Activated naive CD4-positive, alpha-beta T cell treated with anti-CD3 and anti-CD28 coated beads, Interleukin-2, amount 50 U/mL, for 16 hours (primary cell): Measurements from ENCODE around the gene ELOVL1.

ENCODE experiments used
- DNase-seq: peaks from one replicate; pipeline ENCODE4 v3.0.0-alpha.2; 2020

Gene ELOVL1

DNA sequence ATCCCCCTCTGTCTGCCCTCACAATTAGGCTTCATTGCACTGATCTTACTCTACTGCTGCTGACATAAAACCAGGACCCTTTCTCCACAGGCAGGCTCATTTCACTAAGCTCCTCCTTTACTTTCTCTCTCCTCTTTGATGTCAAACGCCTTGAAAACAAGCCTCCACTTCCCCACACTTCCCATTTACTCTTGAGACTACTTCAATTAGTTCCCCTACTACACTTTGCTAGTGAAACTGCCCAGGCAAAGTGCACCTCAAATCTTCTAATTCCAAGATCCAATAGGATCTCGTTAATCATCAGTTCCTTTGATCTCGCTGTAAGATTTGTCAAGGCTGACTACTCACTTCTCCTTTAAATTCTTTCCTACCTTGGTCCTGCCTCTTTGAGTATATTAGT is 14.9 kb downstream of the ELOVL1 start:
- DNase-seq: no peak

DNA sequence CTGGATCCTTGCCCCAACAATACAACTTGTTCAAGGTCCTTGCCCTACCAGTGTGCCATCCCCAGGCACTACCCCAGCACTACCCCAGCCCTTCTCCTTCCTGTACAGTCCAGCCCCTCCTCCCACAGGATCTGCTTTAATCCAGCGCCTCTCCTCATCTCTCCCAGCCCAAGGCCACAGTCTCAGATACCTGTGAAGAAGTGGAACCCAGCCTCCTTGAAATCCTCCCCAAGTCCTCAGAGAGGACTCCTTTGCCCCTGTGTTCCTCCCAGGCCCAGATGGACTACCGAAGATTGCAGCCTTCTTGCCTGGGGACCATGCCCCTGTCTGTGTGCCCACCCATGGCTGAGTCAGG is 15.5 kb downstream of the ELOVL1 start:
- no peak for DNase-seq

DNA sequence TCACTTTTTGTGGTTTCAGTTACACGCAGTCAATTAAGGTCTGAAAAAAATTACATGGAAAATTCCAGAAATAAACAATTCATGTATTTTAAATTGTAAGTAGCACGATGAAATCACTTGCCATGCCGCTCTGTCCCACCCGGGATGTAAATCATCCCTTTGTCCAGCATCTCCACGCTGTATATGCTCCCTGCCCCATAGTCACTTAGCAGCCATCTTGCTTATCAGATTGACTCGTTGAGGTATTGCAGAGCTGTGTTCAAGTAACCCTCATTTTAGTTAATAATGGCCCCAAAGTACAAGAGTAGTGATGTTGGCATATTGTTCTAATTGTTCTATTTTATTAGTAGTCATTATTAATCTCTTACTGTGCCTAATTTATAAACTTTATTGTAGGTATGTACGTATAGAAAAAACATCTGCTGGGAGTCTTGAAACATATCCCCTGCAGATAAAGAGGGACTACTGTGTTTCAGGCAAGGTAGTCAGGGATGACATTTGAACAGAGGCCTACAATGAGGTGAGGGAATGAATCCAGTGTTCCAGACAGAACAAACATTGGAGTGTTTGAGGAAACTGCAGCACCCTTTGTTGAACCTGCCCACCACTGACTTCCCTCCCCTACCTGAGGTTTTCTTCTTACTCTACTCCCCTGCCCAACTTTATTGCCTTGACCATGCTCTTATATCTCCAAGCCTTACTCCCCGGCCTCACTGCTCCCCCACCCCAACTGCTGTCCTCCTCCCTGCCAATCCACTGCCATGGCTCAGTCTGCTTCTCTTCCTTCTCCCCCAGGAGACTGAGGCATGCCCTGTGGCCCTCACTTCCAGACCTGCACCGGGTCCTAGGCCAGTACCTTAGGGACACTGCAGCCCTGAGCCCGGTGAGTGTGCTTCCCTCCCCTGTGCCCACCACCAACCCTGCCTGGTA is 16.1 kb downstream of the ELOVL1 start:
- DNase-seq: no peak

DNA sequence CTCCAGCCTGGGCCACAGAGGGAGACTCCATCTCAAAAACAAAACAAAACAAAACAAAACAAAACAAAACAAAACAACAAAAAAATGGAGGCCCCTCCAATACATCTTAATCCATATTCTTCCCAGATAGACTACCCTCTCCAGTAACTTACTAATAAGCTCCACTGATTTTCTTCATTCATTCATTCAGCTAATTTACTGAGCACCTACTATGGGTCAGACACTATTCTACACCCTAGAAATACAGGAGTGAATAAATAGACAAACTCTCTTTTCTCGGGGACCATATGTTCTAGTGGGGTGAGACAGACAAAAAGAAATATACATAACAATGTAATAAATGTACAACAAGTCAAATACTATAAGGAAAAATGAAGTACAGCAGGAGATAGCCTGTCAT is 16.8 kb downstream of the ELOVL1 start:
- no peak for DNase-seq

DNA sequence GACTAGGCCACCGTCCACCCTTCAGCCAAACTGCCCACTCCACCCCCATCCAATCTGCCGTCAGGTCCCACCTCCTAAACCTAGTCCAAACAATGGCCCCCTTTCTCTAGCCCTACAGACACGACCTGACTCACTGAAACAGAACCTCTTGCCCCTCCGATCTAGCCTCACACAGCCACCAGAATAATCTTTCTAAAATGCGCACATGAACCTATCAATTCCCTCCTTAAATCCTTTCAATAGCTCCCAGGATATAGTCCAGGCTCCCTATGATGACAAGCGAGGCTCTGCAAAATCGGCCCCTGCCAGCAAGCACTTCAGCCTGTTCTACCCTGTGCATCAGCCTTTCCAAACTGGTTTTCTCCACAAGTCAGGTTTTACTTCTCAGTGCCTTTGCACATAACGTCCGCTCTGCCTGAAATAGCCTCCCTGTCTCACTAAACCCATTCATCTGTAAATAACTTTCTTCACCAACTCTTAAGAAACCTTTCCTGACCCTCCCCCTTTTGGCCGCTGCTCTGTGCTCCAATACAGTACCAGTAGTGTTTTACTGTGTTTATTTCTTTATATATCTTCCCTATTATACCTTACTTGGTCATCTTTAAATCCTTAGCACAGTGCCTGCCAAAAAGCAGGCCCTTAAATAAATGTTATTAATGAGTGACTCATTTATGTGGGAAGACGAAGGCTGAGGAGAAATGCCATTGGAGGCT is 18.1 kb downstream of the ELOVL1 start:
- DNase-seq: no peak

DNA sequence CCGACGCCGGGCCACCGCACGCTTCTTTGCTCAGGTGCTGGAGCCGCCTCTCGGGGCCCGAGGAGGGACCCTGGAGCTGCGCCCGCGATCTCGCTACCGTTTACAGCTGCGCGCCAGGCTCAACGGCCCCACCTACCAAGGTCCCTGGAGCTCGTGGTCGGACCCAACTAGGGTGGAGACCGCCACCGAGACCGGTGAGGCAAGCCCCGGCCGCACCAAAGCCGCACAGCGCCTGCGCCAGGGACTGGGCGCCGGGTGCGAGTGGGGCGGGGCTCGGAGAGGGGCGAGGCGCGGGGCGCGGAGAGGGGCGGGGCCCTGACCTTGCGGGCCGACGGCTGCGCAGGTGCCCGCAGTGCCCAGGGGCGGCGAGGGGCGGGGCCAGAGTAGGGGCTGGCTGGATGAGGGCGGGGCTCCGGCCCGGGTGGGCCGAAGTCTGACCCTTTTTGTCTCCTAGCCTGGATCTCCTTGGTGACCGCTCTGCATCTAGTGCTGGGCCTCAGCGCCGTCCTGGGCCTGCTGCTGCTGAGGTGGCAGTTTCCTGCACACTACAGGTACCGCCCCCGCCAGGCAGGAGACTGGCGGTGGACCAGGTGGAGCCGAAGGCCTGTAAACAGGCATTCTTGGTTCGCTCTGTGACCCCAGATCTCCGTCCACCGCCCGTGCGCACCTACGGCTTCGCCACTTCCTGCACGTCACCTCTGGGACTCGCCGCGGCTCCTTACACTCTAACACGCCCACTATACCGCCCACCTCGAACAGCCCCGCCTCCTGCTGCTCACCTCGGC is 18.8 kb downstream of the ELOVL1 start:
- DNase-seq: peak; percentile 53

DNA sequence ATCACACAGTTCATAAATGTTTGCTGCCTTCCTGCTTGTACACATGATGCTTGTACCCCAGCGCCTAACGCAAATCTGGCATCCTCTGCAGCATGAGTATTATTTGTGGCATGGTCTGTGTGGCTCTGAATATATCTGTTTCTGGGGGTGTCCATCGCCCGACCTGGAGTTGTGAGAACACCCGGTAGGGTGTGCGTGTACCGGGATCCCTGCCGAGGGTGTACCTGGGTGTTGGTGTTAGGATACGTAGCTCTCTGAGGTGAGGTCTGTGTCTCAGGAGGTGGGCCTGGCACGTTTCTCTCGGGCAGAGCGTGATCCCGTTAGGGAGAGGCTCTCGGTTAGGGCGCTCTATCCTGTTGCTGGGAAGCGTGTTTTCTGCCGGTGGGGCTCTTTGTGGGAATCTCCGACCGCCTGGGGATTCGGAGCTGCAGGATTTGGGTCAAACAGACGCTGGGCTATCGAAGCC is 19.4 kb downstream of the ELOVL1 start:
- no peak for DNase-seq

DNA sequence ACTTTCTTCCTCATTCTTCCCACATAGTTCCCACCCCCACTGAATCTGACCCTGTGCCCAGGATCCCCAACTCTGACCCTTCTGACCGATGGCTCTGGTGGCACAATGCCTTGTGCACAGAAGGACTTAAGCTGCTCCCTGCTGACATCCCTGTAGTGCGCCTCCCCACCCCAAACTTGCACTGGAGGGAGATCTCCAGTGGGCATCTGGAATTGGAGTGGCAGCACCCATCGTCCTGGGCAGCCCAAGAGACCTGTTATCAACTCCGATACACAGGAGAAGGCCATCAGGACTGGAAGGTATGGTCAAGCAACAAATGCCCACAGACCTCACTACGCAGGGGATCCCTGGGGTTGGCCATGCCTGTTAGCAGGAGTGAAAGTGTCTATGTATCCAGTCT is 21.2 kb downstream of the ELOVL1 start:
- no peak for DNase-seq

DNA sequence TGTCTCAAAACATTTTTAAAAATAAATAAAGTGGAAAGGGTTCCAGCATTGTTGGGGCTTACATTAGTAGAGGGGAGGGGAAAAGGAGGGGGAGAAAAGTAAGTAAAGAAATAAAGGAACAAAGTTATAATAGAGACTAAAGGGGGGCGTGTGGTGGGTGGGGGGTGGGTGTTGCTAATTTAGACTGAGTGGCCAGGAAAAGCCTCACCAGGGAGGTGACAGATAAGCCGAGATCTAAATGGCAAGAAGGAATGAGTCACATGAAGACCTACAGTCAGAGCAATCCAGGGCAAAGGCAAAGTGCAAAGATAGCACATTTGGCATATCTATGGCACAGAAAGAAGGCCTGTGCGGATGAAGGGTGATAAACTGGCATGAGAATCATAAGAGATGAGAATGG is 22.7 kb downstream of the ELOVL1 start:
- DNase-seq: no peak

DNA sequence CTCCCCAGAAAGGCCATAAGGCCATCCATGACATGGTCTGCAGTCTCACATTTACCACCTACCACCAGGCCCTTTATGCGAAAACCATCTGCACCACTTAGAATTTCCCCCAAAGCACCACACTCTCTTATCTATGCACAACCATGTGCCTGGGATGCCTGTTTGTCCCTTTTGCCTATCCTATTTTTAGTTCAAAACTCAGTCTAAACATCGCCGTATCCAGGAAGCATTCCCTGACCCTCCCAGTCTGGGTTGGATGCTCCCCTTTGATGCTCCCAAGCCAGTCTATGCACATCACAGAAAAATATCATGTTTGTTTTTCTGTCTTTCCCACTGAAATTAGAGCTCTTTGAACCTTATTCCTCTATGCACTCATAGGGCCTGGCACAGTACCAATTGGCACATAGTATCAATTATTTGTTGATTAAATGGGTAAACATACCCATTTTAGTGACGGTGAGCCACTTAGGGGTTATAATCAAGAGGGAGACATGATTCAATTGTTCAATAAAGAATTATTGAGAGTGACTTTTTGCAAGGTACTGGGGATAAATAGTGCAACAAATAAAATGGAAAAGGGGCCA is 23.5 kb downstream of the ELOVL1 start:
- no peak for DNase-seq

DNA sequence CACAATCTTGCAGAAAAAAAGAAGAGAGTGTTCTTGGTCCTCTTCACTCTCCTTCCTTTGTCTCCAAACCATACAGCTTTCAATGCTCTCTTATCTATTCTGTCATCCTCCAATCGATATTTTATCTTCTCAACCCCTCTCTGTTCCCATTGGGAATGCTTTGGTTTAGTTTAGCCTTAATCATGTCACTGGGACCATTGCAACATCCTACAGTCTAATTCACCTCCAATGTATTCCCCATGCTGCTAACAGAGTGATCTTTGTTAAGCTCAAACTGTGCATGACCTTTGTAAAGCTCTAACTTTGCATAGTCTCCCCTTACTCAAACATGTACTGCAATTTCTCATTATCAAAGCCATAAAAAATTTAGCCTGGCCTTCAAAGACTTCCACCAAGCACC is 27.3 kb downstream of the ELOVL1 start:
- no peak for DNase-seq

DNA sequence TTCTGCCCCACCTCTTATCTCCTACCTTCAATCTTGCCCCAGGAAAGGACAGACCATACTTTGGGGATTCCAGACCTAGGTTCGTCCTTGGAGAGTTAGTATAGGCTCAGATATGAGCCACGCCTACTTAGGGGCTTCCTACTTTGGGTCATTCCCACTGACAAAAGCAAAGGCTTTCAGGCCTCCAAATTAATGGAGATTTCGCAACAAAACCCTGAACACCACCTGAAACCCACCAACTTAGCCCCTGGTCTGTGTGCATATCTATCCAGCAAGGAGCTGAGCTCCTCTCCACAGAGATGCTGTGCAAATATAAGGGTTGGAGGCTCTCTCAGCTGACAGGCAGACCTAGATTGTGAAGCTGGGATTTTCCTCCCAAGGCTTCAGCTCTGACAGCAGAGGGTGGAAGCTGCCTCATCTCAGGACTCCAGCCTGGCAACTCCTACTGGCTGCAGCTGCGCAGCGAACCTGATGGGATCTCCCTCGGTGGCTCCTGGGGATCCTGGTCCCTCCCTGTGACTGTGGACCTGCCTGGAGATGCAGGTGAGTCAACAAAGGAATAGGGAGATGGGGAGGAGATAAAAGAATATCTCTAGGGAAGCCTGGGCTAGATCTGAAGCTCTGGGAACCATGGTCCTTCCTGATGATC is 28.1 kb downstream of the ELOVL1 start:
- DNase-seq: no peak

DNA sequence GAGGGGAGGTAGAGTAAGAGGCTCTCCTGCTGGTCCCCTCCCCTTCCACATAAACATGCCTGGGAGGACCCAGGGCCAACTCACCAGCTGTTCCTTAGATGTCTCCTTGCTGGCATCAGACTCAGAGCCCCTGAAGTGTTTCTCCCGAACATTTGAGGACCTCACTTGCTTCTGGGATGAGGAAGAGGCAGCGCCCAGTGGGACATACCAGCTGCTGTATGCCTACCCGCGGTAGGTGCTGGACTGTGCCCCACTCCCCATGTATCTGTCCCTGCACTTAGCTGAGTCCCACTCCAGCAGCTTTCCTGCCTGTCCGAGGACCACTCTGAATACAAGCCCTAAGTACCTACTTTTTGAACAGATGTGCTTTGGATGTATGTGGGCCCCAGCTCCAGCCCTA is 29.8 kb downstream of the ELOVL1 start:
- no peak for DNase-seq

DNA sequence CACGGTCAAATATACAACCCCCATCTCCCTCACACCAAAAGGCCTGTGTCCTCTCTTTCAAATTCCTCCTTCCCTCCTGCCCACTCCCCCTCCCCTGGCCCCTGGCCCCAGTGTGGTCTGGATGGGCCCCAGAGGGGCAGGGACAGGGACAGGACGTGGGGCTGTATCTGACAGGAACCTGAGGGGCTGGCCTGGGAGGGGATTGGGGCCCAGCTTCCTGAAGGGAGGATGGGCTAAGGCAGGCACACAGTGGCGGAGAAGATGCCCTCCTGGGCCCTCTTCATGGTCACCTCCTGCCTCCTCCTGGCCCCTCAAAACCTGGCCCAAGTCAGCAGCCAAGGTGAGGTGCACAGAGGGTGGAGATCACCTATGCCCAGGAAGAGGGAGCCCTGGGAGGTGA is 30.2 kb downstream of the ELOVL1 start, which contains the start of gene MPL:
Gene MPL (plus strand): TSS at position 231 of the 400 bp plus-strand sequence. CDS start 31 bp downstream, at position 262.
- no peak for DNase-seq

DNA sequence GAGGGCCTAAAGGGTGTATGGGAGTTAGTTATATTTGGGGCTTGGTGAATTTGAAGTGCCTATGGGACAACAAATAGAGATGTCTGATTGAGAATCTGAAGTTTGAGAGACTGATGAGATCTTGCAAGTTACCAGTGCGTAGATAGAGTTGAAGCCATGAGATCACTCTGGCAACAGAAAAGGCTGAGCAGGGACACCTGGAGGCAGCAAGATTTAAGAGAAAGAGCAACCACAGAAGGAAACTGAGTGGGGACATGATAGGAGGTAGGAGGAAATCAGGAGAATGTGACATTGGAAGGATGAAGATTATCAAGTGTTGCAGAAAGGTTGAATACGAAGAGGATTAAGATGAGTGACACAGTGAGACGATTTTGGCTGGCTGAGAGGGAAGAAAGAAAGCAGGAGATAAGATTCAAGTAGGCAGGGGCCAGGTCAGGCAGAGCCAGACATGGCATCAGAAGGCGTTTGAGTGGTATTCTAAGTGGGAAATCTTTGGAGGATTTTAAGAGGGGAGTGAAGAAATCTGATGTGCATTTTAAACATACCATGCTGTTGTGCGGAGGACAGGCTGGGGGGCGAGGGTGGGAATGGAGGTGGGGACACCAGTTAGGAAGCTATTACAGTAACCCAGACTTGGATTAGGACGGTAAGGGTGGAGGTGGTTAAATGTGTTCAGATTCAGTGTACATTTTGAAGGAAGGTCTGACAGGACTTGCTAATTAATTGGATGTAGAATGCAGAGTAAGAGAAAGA is 33.2 kb downstream of the ELOVL1 start:
- DNase-seq: no peak

DNA sequence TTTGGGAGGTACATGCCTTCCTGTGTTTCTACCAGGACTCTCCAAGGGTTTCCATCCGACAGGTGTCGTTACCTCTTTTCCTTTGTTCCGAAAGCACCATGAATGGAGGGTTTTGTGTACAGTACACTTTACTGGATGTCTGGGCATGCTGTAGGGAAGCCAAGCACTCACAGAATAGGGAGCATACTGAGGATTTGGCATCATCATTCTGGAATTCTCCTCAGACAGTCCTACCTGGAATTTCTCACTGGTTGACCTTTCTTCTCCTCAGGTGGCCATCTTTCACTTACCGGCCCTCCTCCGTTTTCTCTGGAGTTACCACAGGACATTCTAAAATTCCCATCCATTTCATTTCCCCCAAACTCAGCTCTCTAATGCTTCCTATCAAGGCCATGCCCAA is 36.1 kb downstream of the ELOVL1 start:
- no peak for DNase-seq

DNA sequence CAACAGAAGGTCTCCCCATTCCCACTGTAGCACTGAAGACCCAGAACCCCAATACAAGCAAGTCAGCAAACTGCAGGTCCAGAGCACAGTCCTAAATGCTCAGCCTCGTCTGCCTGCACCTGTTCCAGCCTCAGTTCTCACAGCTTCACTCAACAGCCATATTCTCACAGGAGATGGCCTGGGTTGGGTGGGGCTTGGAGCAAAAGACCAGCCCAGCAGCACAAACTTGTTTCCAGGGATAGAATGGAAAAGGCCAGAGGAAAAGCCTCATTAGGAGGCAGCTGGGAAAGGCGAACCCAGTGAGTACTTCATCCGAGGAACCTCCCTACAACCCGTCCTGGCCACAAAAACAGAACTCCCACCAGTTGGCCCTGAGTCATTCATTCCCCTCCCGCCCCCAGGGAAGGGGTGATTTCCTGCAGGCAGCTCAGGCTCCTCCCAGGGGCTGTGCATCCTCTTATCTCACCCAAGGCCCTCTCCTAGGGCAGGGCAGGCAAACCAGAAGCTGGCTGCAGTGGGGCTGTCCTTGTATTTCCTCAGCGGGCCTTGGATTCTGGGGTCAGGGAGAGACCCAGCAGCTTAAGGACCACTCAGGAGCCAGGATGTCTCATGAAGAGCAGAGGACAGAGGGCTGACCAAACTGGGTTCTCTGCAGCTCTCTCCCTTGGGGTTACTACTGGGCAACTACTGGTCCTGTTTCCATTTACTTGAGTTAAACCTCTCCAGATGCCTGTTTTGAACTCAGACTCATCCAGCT is 37.6 kb downstream of the ELOVL1 start:
- DNase-seq: peak; percentile 66

DNA sequence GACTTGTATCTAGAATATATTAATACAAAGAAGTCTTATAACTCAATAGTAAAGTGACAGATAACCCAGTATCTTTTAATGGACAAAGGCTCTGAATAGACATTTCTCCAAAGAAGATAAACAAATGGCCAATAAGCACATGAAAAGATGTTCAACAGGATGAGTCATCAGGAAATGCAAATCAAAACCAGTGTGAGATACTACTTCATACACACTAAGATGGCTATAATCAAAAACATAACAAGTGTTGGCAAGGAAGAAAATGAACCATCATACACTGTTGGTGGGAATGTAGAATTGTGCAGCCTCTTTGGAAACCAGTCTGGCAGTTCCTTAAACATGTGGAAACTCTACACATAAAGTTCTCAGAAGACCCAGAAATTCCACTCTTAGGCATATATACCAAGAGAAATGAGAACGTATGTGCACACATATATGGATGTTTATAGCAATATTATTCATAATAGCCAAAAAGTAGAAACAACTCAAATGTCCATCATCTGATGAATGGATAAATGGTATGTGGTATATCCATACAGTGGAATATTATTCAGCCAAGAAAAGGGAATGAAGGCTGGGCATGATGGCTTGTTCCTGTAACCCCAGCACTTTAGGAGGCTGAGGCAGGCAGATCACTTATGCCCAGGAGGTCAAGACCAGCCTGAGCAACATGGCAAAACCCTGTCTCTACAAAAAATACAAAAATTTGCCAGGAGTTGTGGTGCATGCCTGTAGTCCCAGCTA is 40.1 kb downstream of the ELOVL1 start:
- DNase-seq: no peak

DNA sequence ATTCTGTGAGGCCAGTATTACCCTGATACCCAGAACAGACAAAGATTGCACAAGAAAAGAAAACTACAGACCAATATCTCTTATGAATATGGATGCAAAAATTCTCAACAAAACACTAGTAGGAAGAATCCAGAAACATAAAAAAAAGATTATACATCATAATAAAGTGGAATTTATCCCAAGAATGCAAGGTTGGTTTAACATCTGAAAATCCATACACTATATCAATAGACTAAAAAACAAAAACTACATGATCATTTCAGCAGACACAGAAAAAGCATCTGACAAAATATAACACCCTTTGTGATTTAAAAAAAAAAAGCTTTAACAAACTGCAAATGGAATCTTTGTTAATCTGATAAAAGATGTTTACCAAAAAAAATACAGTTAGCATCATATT is 42.4 kb downstream of the ELOVL1 start:
- DNase-seq: no peak

DNA sequence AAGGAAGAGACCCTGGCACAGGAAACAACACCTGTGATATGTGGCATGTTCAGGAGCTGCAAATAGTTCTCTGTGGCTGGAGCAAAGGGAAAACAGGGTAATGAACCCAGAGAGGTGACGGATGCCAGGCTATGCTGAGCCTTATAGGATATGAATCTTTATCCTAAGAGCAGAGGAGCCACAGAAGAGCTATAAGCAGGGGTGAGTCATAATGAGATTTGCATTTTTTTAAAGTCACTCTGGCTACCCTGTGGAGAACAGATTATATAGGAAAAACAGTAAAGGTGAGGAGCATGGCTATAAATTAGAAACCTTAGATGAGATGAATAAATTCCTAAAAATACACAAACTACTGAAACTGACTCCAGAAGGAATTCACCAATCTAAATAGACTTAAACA is 43.0 kb downstream of the ELOVL1 start:
- no peak for DNase-seq
